Neuronal stem cell (in vitro differentiated cells): ENCODE results near the gene PTH1R.

Experiments
- DNase-seq: peaks from one replicate; pipeline ENCODE4 v3.0.0-alpha.2; 2013; ENCODE audit warnings: low spot score
- H2AFZ ChIP-seq: one replicate; pipeline ENCODE4 v1.6.1; 2013; ENCODE audit warnings: mild to moderate bottlenecking, low read length, inconsistent platforms
- H2AK5ac ChIP-seq: 2 replicates; pipeline ENCODE4 v1.6.1; 2013; ENCODE audit warnings: low read depth, mild to moderate bottlenecking, inconsistent platforms, low read length, moderate library complexity, mixed read lengths
- H2BK120ac ChIP-seq: 2 replicates; pipeline ENCODE4 v1.6.1; 2013; ENCODE audit warnings: low read depth, mild to moderate bottlenecking, inconsistent platforms, low read length, moderate library complexity, mixed read lengths
- H2BK12ac ChIP-seq: one replicate; pipeline ENCODE4 v1.6.1; 2013; ENCODE audit warnings: low read length, inconsistent platforms
- H2BK15ac ChIP-seq: 2 replicates; pipeline ENCODE4 v1.6.1; 2013; ENCODE audit warnings: mild to moderate bottlenecking, low read length, inconsistent platforms, mixed read lengths
- H2BK5ac ChIP-seq: one replicate; pipeline ENCODE4 v1.6.1; 2013; ENCODE audit warnings: inconsistent platforms, mild to moderate bottlenecking, low read length, moderate library complexity
- H3K14ac ChIP-seq: one replicate; pipeline ENCODE4 v1.6.1; 2013; ENCODE audit warnings: low read length, inconsistent platforms
- H3K18ac ChIP-seq: 2 replicates; pipeline ENCODE4 v1.6.1; 2013; ENCODE audit warnings: low read length, inconsistent platforms
- H3K23ac ChIP-seq: 2 replicates; pipeline ENCODE4 v1.6.1; 2013; ENCODE audit warnings: low read depth, mild to moderate bottlenecking, mixed read lengths, low read length, inconsistent platforms; ENCODE audit not compliant: poor library complexity
- H3K27ac ChIP-seq: replicated peaks from 3 replicates; pipeline ENCODE4 v1.5.1; 2013; ENCODE audit warnings: low read length, inconsistent platforms
- H3K27me3 ChIP-seq, 3 experiments: 2 replicates each; pipeline ENCODE4 v1.6.1; 2013; ENCODE audit warnings: low read length in 3 of 3, mild to moderate bottlenecking in 2 of 3, inconsistent platforms in 1 of 3, low read depth in 1 of 3, mixed read lengths in 1 of 3, moderate library complexity in 1 of 3; ENCODE audit not compliant: control insufficient read depth in 3 of 3, insufficient read depth in 3 of 3
- H3K36me3 ChIP-seq, 2 donors: replicated peaks in 1 of 2; 2 replicates each; pipeline ENCODE4 v1.6.1; 2013; ENCODE audit warnings: low read length in 2 of 2; ENCODE audit not compliant: control insufficient read depth in 2 of 2, insufficient read depth in 2 of 2
- H3K4ac ChIP-seq: 2 replicates; pipeline ENCODE4 v1.6.1; 2013; ENCODE audit warnings: inconsistent platforms, mild to moderate bottlenecking, low read length, moderate library complexity
- H3K4me1 ChIP-seq, 2 donors: 1 replicate in 1 of 2; 2 replicates in 1 of 2; pipeline ENCODE4 v1.6.1; 2013; ENCODE audit warnings: low read length in 2 of 2, low read depth in 1 of 2; ENCODE audit not compliant: control insufficient read depth in 2 of 2, insufficient read depth in 1 of 2
- H3K4me2 ChIP-seq: one replicate; pipeline ENCODE4 v1.6.1; 2013; ENCODE audit warnings: mild to moderate bottlenecking, low read length, inconsistent platforms; ENCODE audit not compliant: insufficient read depth, poor library complexity, severe bottlenecking
- H3K4me3 ChIP-seq, 2 donors: 2 replicates each; pipeline ENCODE4 v1.5.1; 2013; ENCODE audit warnings: low read length in 2 of 2, mild to moderate bottlenecking in 2 of 2, inconsistent platforms in 1 of 2, moderate library complexity in 1 of 2
- H3K79me1 ChIP-seq: one replicate; pipeline ENCODE4 v1.6.1; 2013; ENCODE audit warnings: low read depth, mild to moderate bottlenecking, inconsistent platforms, low read length, moderate library complexity
- H3K9ac ChIP-seq: one replicate; pipeline ENCODE4 v1.6.1; 2013; ENCODE audit warnings: mild to moderate bottlenecking, low read depth, low read length, inconsistent platforms; ENCODE audit not compliant: poor library complexity
- H3K9me3 ChIP-seq, 2 donors: replicated peaks in 1 of 2; 2 replicates each; pipeline versions ENCODE3 to v1.6.1; 2013; ENCODE audit warnings: low read length in 2 of 2, mild to moderate bottlenecking in 2 of 2, inconsistent platforms in 1 of 2, low read depth in 1 of 2, mixed read lengths in 1 of 2, moderate library complexity in 1 of 2; ENCODE audit not compliant: control insufficient read depth in 2 of 2, insufficient read depth in 1 of 2
- H4K8ac ChIP-seq: one replicate; pipeline ENCODE4 v1.6.1; 2013; ENCODE audit warnings: low read depth, mild to moderate bottlenecking, inconsistent platforms, low read length, moderate library complexity
- H4K91ac ChIP-seq: one replicate; pipeline ENCODE4 v1.6.1; 2013; ENCODE audit warnings: low read length, low read depth, mild to moderate bottlenecking, inconsistent platforms; ENCODE audit not compliant: poor library complexity
- WGBS, 2 donors: extraction: QIAGEN DNeasy Blood & Tissue Kit; methylation state at CpG; one replicate each; pipeline ENCODE4 v1.1.7; 2013; ENCODE audit warnings: missing lambda C conversion rate in 2 of 2, mixed read lengths in 1 of 2; ENCODE audit not compliant: insufficient read length in 2 of 2, insufficient replicate concordance in 1 of 2; ENCODE audit errors: extremely low coverage in 2 of 2; 5-methylcytosine and 5-hydroxymethylcytosine counted together

The PTH1R gene

GRCh38 chr3:46906471-46907058 is 29.0 kb downstream of the PTH1R start:
- H4K8ac ChIP-seq = no peak overlapping the region
- H3K27ac ChIP-seq = no peak overlapping the region
- no peak for DNase-seq
- H2AFZ ChIP-seq = no peak overlapping the region
- H3K79me1 ChIP-seq = no peaks in the 10 kb centered on the region
- peak overlapping the region; percentile 41 for H2BK15ac ChIP-seq
- H3K4ac ChIP-seq = no peak overlapping the region
- H3K9me3 ChIP-seq = no peaks in the 10 kb centered on the region
- H3K18ac ChIP-seq = peak overlapping the region; percentile 14
- WGBS, 2 donors = no CpG with 5 or more reads among the region's 4 CpGs
- H3K36me3 ChIP-seq = peaks cover 0 to 2% of the 10 kb centered on the region in 2 donors
- H3K27me3 ChIP-seq = peaks cover 0 to 5% (median 3%) of the 10 kb centered on the region in 3 experiments
- H2BK5ac ChIP-seq = no peak overlapping the region
- H2BK120ac ChIP-seq = no peak overlapping the region
- no peak overlapping the region for H3K4me2 ChIP-seq
- H3K4me1 ChIP-seq = peaks cover 0 to 4% of the 10 kb centered on the region in 2 donors
- H3K23ac ChIP-seq = no peak overlapping the region
- no peak overlapping the region for H4K91ac ChIP-seq
- no peak overlapping the region for H2BK12ac ChIP-seq
- no peak overlapping the region for H3K14ac ChIP-seq
- H2AK5ac ChIP-seq = peak overlapping the region; percentile 44
- H3K4me3 ChIP-seq = no peak overlapping the region
- H3K9ac ChIP-seq = no peak overlapping the region

- no peak overlapping the region for H3K23ac ChIP-seq
- H3K27ac ChIP-seq = no peak overlapping the region
- no peak overlapping the region for H3K9ac ChIP-seq
- H3K18ac ChIP-seq = no peak overlapping the region
- no peaks in the 10 kb centered on the region for H3K9me3 ChIP-seq
- DNase-seq = no peak
- H3K4me2 ChIP-seq = no peak overlapping the region
- H2AK5ac ChIP-seq = no peak overlapping the region
- H4K91ac ChIP-seq = no peak overlapping the region
- H4K8ac ChIP-seq = no peak overlapping the region
- H3K79me1 ChIP-seq = no peaks in the 10 kb centered on the region
- H2BK12ac ChIP-seq = no peak overlapping the region
- H3K4me3 ChIP-seq = no peak overlapping the region
- H3K4me1 ChIP-seq = peaks cover 0 to 4% of the 10 kb centered on the region in 2 donors
- H2BK15ac ChIP-seq = no peak overlapping the region
- H2BK120ac ChIP-seq = no peak overlapping the region
- no peak overlapping the region for H2AFZ ChIP-seq
- no peak overlapping the region for H3K14ac ChIP-seq
- peaks cover 0 to 2% of the 10 kb centered on the region in 2 donors for H3K36me3 ChIP-seq
- H3K4ac ChIP-seq = no peak overlapping the region
- no CpG with 5 or more reads among the region's 12 CpGs for WGBS, 2 donors
- peaks cover 0 to 5% (median 3%) of the 10 kb centered on the region in 3 experiments for H3K27me3 ChIP-seq
- H2BK5ac ChIP-seq = no peak overlapping the region
Measured at GRCh38 chr3:46907271-46907670, 29.8 kb downstream of the PTH1R start.

GRCh38 chr3:46907960-46908293 is 30.4 kb downstream of the PTH1R start:
- Histone ChIP-seq H3K9me3 (no peaks in the 10 kb centered on the region), H3K79me1 (no peaks in the 10 kb centered on the region), H3K4me1 (peaks cover 0 to 4% of the 10 kb centered on the region in 2 donors), H4K91ac (no peak overlapping the region), H3K4me2 (no peak overlapping the region), H3K27me3 (peaks cover 0 to 5% (median 3%) of the 10 kb centered on the region in 3 experiments), H2AFZ (no peak overlapping the region), H3K23ac (no peak overlapping the region), H3K9ac (no peak overlapping the region), H3K18ac (no peak overlapping the region), H2BK15ac (no peak overlapping the region), H2AK5ac (no peak overlapping the region), H3K4me3 (no peak overlapping the region), H2BK120ac (no peak overlapping the region), H3K4ac (no peak overlapping the region), H3K14ac (no peak overlapping the region), H2BK5ac (no peak overlapping the region), H3K36me3 (peaks cover 0 to 2% of the 10 kb centered on the region in 2 donors), H4K8ac (no peak overlapping the region), H2BK12ac (no peak overlapping the region), H3K27ac (no peak overlapping the region)
- DNase-seq = no peak
- no CpG with 5 or more reads among the region's 1 CpG for WGBS, 2 donors

- H3K14ac ChIP-seq = peak overlapping the region; percentile 39
- peaks cover 0 to 5% (median 3%) of the 10 kb centered on the region in 3 experiments for H3K27me3 ChIP-seq
- H3K18ac ChIP-seq = peak overlapping the region; percentile 24
- peak overlapping the region; percentile 5 for H2BK120ac ChIP-seq
- H3K79me1 ChIP-seq = no peaks in the 10 kb centered on the region
- H3K4ac ChIP-seq = no peak overlapping the region
- peaks cover 0 to 4% of the 10 kb centered on the region in 2 donors for H3K4me1 ChIP-seq
- H2BK12ac ChIP-seq = peak overlapping the region; percentile 88
- no peaks in the 10 kb centered on the region for H3K9me3 ChIP-seq
- H3K27ac ChIP-seq = no peak overlapping the region
- peak overlapping the region; percentile 66 for H4K91ac ChIP-seq
- no peak overlapping the region for H3K4me2 ChIP-seq
- H3K9ac ChIP-seq = no peak overlapping the region
- WGBS, 2 donors = no CpG with 5 or more reads among the region's 24 CpGs
- peak overlapping the region; percentile 58 for H2BK5ac ChIP-seq
- H3K4me3 ChIP-seq = no peak overlapping the region
- peak overlapping the region; percentile 83 for H3K23ac ChIP-seq
- no peak for DNase-seq
- H2BK15ac ChIP-seq = peak overlapping the region; percentile 38
- no peak overlapping the region for H4K8ac ChIP-seq
- no peak overlapping the region for H2AFZ ChIP-seq
- H2AK5ac ChIP-seq = peak overlapping the region; percentile 51
- H3K36me3 ChIP-seq = peaks cover 0 to 2% of the 10 kb centered on the region in 2 donors
Measured at GRCh38 chr3:46908294-46908985, 30.9 kb downstream of the PTH1R start.
